KMS-11 (cell line): ENCODE data around the gene CEMIP.

ENCODE experiments used
- H2AFZ ChIP-seq: fragments of 200-600 bp; sonication (generic); 2 replicates; pipeline ENCODE4 v1.6.1; 2016; ENCODE audit warnings: antibody characterized with exemption, mixed run types, low read depth
- H3K27ac ChIP-seq: fragments of 200-600 bp; sonication (generic); 2 replicates; pipeline ENCODE4 v1.6.1; 2016; ENCODE audit warnings: mild to moderate bottlenecking, mixed run types
- H3K27me3 ChIP-seq: fragments of 200-600 bp; sonication (generic); 2 replicates; pipeline ENCODE4 v1.6.1; 2017; ENCODE audit warnings: mild to moderate bottlenecking, low read depth, mixed run types, moderate library complexity; ENCODE audit not compliant: insufficient read depth
- H3K36me3 ChIP-seq: fragments of 200-600 bp; sonication (generic); 2 replicates; pipeline ENCODE4 v1.6.1; 2017; ENCODE audit warnings: mild to moderate bottlenecking, mixed run types; ENCODE audit not compliant: insufficient read depth
- H3K4me1 ChIP-seq: fragments of 200-600 bp; sonication (generic); 2 replicates; pipeline ENCODE4 v1.6.1; 2016; ENCODE audit warnings: mild to moderate bottlenecking, low read depth, mixed run types; ENCODE audit not compliant: poor library complexity, severe bottlenecking
- H3K4me2 ChIP-seq: fragments of 200-600 bp; sonication (generic); 2 replicates; pipeline ENCODE4 v1.7.0; 2016; ENCODE audit warnings: mild to moderate bottlenecking, mixed run types
- H3K4me3 ChIP-seq: fragments of 200-600 bp; sonication (generic); IDR thresholded peaks from 2 replicates; pipeline ENCODE4 v1.6.1; 2017; ENCODE audit warnings: low read depth, low read length, mixed read lengths; ENCODE audit not compliant: insufficient read depth
- H3K79me2 ChIP-seq: fragments of 200-600 bp; sonication (generic); 2 replicates; pipeline ENCODE4 v1.6.1; 2016; ENCODE audit warnings: low read depth, mixed run types; ENCODE audit not compliant: insufficient read depth
- H3K9ac ChIP-seq: fragments of 200-600 bp; sonication (generic); 2 replicates; pipeline ENCODE4 v1.6.1; 2016; ENCODE audit warnings: mild to moderate bottlenecking, mixed run types
- H4K20me1 ChIP-seq: fragments of 200-600 bp; sonication (generic); 2 replicates; pipeline ENCODE4 v1.6.1; 2016; ENCODE audit warnings: mild to moderate bottlenecking, mixed run types; ENCODE audit not compliant: insufficient read depth
- TF ChIP-seq, protein P1 (sequence below): fragments of 200-600 bp; sonication (generic); conservative IDR thresholded peaks from 2 replicates; pipeline ENCODE4 v1.6.1; 2017; ENCODE audit warnings: low read depth, mild to moderate bottlenecking, antibody characterized with exemption, low read length, moderate library complexity, mixed read lengths

Gene CEMIP

GRCh38 chr15:80773122-80773551 is 6.0 kb upstream of the CEMIP start:
- Histone ChIP-seq H3K27me3 (no peaks in the 10 kb centered on the region), H3K4me1 (no peaks in the 10 kb centered on the region), H2AFZ (no peak overlapping the region), H3K27ac (no peak overlapping the region), H3K9ac (no peak overlapping the region), H3K36me3 (no peaks in the 10 kb centered on the region), H3K79me2 (no peaks in the 10 kb centered on the region), H3K4me3 (no peak overlapping the region), H4K20me1 (no peaks in the 10 kb centered on the region), H3K4me2 (no peak overlapping the region)
- TF ChIP-seq, protein P1, sequence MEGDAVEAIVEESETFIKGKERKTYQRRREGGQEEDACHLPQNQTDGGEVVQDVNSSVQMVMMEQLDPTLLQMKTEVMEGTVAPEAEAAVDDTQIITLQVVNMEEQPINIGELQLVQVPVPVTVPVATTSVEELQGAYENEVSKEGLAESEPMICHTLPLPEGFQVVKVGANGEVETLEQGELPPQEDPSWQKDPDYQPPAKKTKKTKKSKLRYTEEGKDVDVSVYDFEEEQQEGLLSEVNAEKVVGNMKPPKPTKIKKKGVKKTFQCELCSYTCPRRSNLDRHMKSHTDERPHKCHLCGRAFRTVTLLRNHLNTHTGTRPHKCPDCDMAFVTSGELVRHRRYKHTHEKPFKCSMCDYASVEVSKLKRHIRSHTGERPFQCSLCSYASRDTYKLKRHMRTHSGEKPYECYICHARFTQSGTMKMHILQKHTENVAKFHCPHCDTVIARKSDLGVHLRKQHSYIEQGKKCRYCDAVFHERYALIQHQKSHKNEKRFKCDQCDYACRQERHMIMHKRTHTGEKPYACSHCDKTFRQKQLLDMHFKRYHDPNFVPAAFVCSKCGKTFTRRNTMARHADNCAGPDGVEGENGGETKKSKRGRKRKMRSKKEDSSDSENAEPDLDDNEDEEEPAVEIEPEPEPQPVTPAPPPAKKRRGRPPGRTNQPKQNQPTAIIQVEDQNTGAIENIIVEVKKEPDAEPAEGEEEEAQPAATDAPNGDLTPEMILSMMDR, result no peak

- H3K4me2 ChIP-seq, result no peak overlapping the region
- H3K4me1 ChIP-seq, result no peaks in the 10 kb centered on the region
- H3K27ac ChIP-seq, result no peak overlapping the region
These were observed 5.3 kb upstream of the CEMIP start for GRCh38 chr15:80773792-80774352.

DNA sequence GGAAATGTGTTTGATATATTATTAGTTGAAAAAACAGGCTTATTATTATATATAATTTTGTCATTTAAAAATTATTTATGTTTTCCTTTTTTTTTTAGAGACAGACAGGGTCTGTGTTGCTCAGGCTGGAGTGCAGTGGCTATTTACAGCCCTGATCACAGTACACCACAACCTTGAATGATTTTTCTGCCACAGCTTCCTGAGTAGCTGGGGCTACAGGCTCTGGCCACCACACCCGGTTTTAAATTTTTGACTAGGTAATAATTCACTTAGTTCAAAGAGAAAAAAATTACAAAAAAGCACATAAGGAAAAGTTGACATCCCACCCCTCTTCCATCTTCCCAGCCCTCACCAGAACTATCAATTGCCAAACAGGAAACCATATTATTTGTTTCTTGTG is 4.7 kb upstream of the CEMIP start:
- TF ChIP-seq, protein P1, result no peak
- H3K9ac ChIP-seq, result no peak overlapping the region

More at GRCh38 chr15:80773792-80774352, 5.3 kb upstream of the CEMIP start:
- Histone ChIP-seq H3K27me3 (no peaks in the 10 kb centered on the region), H3K79me2 (no peaks in the 10 kb centered on the region), H2AFZ (no peak overlapping the region), H4K20me1 (no peaks in the 10 kb centered on the region), H3K36me3 (no peaks in the 10 kb centered on the region), H3K9ac (no peak overlapping the region), H3K4me3 (no peak overlapping the region)
- TF ChIP-seq, protein P1, result no peak

DNA sequence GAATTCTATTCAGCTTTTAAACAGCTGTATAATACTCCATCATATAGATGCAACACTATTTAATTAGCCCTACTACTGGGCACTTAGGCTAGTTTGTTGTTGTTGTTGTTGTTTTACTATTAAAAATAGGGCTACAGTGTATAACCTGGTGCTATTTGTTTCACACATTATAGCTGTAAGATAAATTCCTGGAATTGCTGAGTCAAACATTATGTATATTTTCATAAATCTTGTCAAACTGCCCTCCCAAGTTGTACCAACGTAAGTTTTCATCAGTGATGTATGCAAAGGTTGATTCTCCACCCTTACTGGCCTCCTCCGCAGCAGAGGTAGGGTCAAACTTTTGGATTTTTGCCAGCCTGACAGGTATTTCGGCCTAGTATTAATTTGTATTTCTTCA is 3.8 kb upstream of the CEMIP start:
- Histone ChIP-seq H3K36me3 (no peaks in the 10 kb centered on the region), H3K27ac (no peak overlapping the region), H3K4me3 (no peak overlapping the region), H2AFZ (no peak overlapping the region), H3K4me2 (no peak overlapping the region), H3K79me2 (no peaks in the 10 kb centered on the region), H4K20me1 (no peaks in the 10 kb centered on the region), H3K27me3 (no peaks in the 10 kb centered on the region), H3K4me1 (no peaks in the 10 kb centered on the region), H3K9ac (no peak overlapping the region)
- TF ChIP-seq, protein P1, result no peak

More for the DNA sequence above, 4.7 kb upstream of the CEMIP start:
- H3K4me1 ChIP-seq, result no peaks in the 10 kb centered on the region
- no peak overlapping the region for H3K4me2 ChIP-seq
- H3K27ac ChIP-seq, result no peak overlapping the region
- H3K79me2 ChIP-seq, result no peaks in the 10 kb centered on the region
- no peak overlapping the region for H3K4me3 ChIP-seq
- H3K27me3 ChIP-seq, result no peaks in the 10 kb centered on the region
- H2AFZ ChIP-seq, result no peak overlapping the region
- H4K20me1 ChIP-seq, result no peaks in the 10 kb centered on the region
- no peaks in the 10 kb centered on the region for H3K36me3 ChIP-seq
